IPS-18c (cell line): ENCODE results near the gene UGT1A8.

ENCODE experiments used
- H3K4me3 ChIP-seq: 2 replicates; pipeline ENCODE4 v1.7.0; 2013; ENCODE audit warnings: low read depth, mild to moderate bottlenecking, low read length, moderate library complexity; ENCODE audit not compliant: insufficient read depth
- H3K9me3 ChIP-seq: one replicate; pipeline ENCODE4 v1.6.1; 2013; ENCODE audit warnings: mild to moderate bottlenecking, low read length, moderate library complexity; ENCODE audit not compliant: control insufficient read depth, insufficient read depth

The UGT1A8 gene

GRCh38 chr2:233768076-233768475 is 150.6 kb downstream of the UGT1A8 start:
- no peaks in the 10 kb centered on the region for H3K9me3 ChIP-seq
- H3K4me3 ChIP-seq = no peak overlapping the region

GRCh38 chr2:233769260-233769659 is 151.8 kb downstream of the UGT1A8 start:
- H3K9me3 ChIP-seq = no peaks in the 10 kb centered on the region
- no peak overlapping the region for H3K4me3 ChIP-seq

- H3K4me3 ChIP-seq = no peak overlapping the region
- no peaks in the 10 kb centered on the region for H3K9me3 ChIP-seq
These were observed 154.7 kb downstream of the UGT1A8 start for GRCh38 chr2:233772153-233772552.

GRCh38 chr2:233772583-233772982 is 155.2 kb downstream of the UGT1A8 start:
- no peak overlapping the region for H3K4me3 ChIP-seq
- no peaks in the 10 kb centered on the region for H3K9me3 ChIP-seq

- Histone ChIP-seq H3K9me3 (no peaks in the 10 kb centered on the region), H3K4me3 (no peak overlapping the region)
These were observed 156.4 kb downstream of the UGT1A8 start for GRCh38 chr2:233773854-233774253.

- Histone ChIP-seq H3K9me3 (no peaks in the 10 kb centered on the region), H3K4me3 (no peak overlapping the region)
These were observed 158.0 kb downstream of the UGT1A8 start for GRCh38 chr2:233775414-233775813.

GRCh38 chr2:233778030-233778429 is 160.6 kb downstream of the UGT1A8 start, which contains the start of gene MROH2A:
TSS of gene MROH2A (plus strand) at chr2:233778330. CDS start at chr2:233779359, 1,029 bp downstream.
- Histone ChIP-seq H3K9me3 (no peaks in the 10 kb centered on the region), H3K4me3 (no peak within 1 kb of the TSS)

GRCh38 chr2:233779722-233780121 is 162.3 kb downstream of the UGT1A8 start:
- no peak overlapping the region for H3K4me3 ChIP-seq
- H3K9me3 ChIP-seq = no peaks in the 10 kb centered on the region

- Histone ChIP-seq H3K9me3 (peaks cover 3% of the 10 kb centered on the region), H3K4me3 (no peak overlapping the region)
These were observed 163.3 kb downstream of the UGT1A8 start for GRCh38 chr2:233780771-233781170.

- Histone ChIP-seq H3K4me3 (no peak overlapping the region), H3K9me3 (peaks cover 5% of the 10 kb centered on the region)
These were observed 172.1 kb downstream of the UGT1A8 start for GRCh38 chr2:233789554-233789953.

GRCh38 chr2:233791151-233791882 is 173.9 kb downstream of the UGT1A8 start:
- Histone ChIP-seq H3K9me3 (peaks cover 2% of the 10 kb centered on the region), H3K4me3 (no peak overlapping the region)

- Histone ChIP-seq H3K9me3 (peaks cover 2% of the 10 kb centered on the region), H3K4me3 (no peak overlapping the region)
These were observed 174.5 kb downstream of the UGT1A8 start for GRCh38 chr2:233791883-233792329.

GRCh38 chr2:233792720-233793119 is 175.3 kb downstream of the UGT1A8 start:
- peaks cover 2% of the 10 kb centered on the region for H3K9me3 ChIP-seq
- no peak overlapping the region for H3K4me3 ChIP-seq

- Histone ChIP-seq H3K9me3 (peaks cover 2% of the 10 kb centered on the region), H3K4me3 (no peak overlapping the region)
These were observed 176.2 kb downstream of the UGT1A8 start for GRCh38 chr2:233793465-233794127.

- H3K4me3 ChIP-seq = no peak overlapping the region
- peaks cover 2% of the 10 kb centered on the region for H3K9me3 ChIP-seq
These were observed 176.8 kb downstream of the UGT1A8 start for GRCh38 chr2:233794128-233794658.

- Histone ChIP-seq H3K9me3 (peaks cover 2% of the 10 kb centered on the region), H3K4me3 (no peak overlapping the region)
These were observed 178.3 kb downstream of the UGT1A8 start for GRCh38 chr2:233795735-233796171.

- Histone ChIP-seq H3K4me3 (no peak overlapping the region), H3K9me3 (peaks cover 2% of the 10 kb centered on the region)
These were observed 178.8 kb downstream of the UGT1A8 start for GRCh38 chr2:233796254-233796653.
